ENCODE data around the gene SFT2D2.

The SFT2D2 gene

GRCh38 chr1:168271636-168272035 is 45.8 kb downstream of the SFT2D2 start:
- no peak for DNase-seq

GRCh38 chr1:168273575-168273974 is 47.8 kb downstream of the SFT2D2 start:
- no peak for DNase-seq

GRCh38 chr1:168279253-168279652 is 53.4 kb downstream of the SFT2D2 start:
- DNase-seq: no peak

GRCh38 chr1:168280296-168280927 is 54.6 kb downstream of the SFT2D2 start, which contains the start of gene TBX19:
TSS of gene TBX19 (plus strand) at chr1:168280877. CDS start at chr1:168281091, 214 bp downstream.
- DNase-seq: no peak

- no peak for DNase-seq
Observed at GRCh38 chr1:168281603-168282325, 56.0 kb downstream of the SFT2D2 start.

- no peak for DNase-seq
Observed at GRCh38 chr1:168285521-168285790, 59.7 kb downstream of the SFT2D2 start.

GRCh38 chr1:168285971-168286927 is 60.4 kb downstream of the SFT2D2 start:
- no peak for DNase-seq

- no peak for DNase-seq
Observed at GRCh38 chr1:168287237-168287664, 61.4 kb downstream of the SFT2D2 start.

- DNase-seq: no peak
Observed at GRCh38 chr1:168288311-168289052, 62.7 kb downstream of the SFT2D2 start.

- no peak for DNase-seq
Observed at GRCh38 chr1:168291222-168291837, 65.5 kb downstream of the SFT2D2 start.

GRCh38 chr1:168293356-168293755 is 67.6 kb downstream of the SFT2D2 start:
- no peak for DNase-seq

GRCh38 chr1:168295411-168296114 is 69.8 kb downstream of the SFT2D2 start:
- no peak for DNase-seq

GRCh38 chr1:168297019-168297730 is 71.4 kb downstream of the SFT2D2 start:
- DNase-seq: no peak

- no peak for DNase-seq
Observed at GRCh38 chr1:168298446-168298845, 72.6 kb downstream of the SFT2D2 start.

GRCh38 chr1:168300626-168301025 is 74.8 kb downstream of the SFT2D2 start:
- no peak for DNase-seq

- DNase-seq: no peak
Observed at GRCh38 chr1:168301664-168302320, 76.0 kb downstream of the SFT2D2 start.

Data from activated T-cell treated with anti-CD3 and anti-CD28 coated beads, Interleukin-2, amount 50 U/mL, for 48 hours (primary cell).